Fibroblast of lung (primary cell): ENCODE results near the gene STAB2. TPM values are rescaled to one million over a fixed set of nuclear protein-coding genes. Genes with fewer than 3 reads are reported as not detected.

Source experiments
- DNase-seq, 2 donors: peaks; one replicate each; pipeline versions ENCODE4 v3.0.0 to v3.0.0-alpha.2; 2010; ENCODE audit warnings: low read depth in 2 of 2
- H2AFZ ChIP-seq: 2 replicates; pipeline ENCODE4 v1.5.1; 2012; ENCODE audit warnings: low read length, control low read depth, inconsistent platforms
- H3K27ac ChIP-seq: 2 replicates; pipeline ENCODE4 v1.5.1; 2011; ENCODE audit warnings: low read length, control low read depth; ENCODE audit not compliant: insufficient read depth
- H3K27me3 ChIP-seq: 2 replicates; pipeline ENCODE4 v1.5.1; 2011; ENCODE audit warnings: mild to moderate bottlenecking, low read length; ENCODE audit not compliant: control insufficient read depth, insufficient read depth
- H3K36me3 ChIP-seq: 2 replicates; pipeline ENCODE4 v1.5.1; 2011; ENCODE audit warnings: low read length; ENCODE audit not compliant: control insufficient read depth, insufficient read depth
- H3K4me1 ChIP-seq: 2 replicates; pipeline ENCODE4 v1.5.1; 2011; ENCODE audit warnings: low read length; ENCODE audit not compliant: control insufficient read depth, insufficient read depth; ENCODE audit errors: extremely low read depth
- H3K4me2 ChIP-seq: 2 replicates; pipeline ENCODE4 v1.5.1; 2011; ENCODE audit warnings: low read length, control low read depth; ENCODE audit not compliant: insufficient read depth; ENCODE audit errors: extremely low read depth
- H3K4me3 ChIP-seq, 4 experiments: fragments of 200-600 bp in 1 of 4; sonication (generic) in 1 of 4; replicated peaks in 1 of 4; 2 replicates each; pipeline ENCODE4 v1.5.1; 2011 to 2016; ENCODE audit warnings: low read length in 4 of 4, low read depth in 3 of 4, mild to moderate bottlenecking in 3 of 4, control low read depth in 2 of 4, inconsistent platforms in 1 of 4, mixed read lengths in 1 of 4; ENCODE audit not compliant: insufficient read depth in 1 of 4; ENCODE audit errors: control extremely low read depth in 1 of 4
- H3K79me2 ChIP-seq: 2 replicates; pipeline ENCODE4 v1.5.1; 2012; ENCODE audit warnings: mild to moderate bottlenecking, low read length, inconsistent platforms; ENCODE audit not compliant: control insufficient read depth, insufficient read depth
- H3K9ac ChIP-seq: 2 replicates; pipeline ENCODE4 v1.5.1; 2011; ENCODE audit warnings: mild to moderate bottlenecking, low read length, control low read depth; ENCODE audit not compliant: insufficient read depth
- H3K9me3 ChIP-seq: 2 replicates; pipeline ENCODE4 v1.5.1; 2012; ENCODE audit warnings: low read depth, low read length; ENCODE audit not compliant: control insufficient read depth, insufficient read depth
- H4K20me1 ChIP-seq: 2 replicates; pipeline ENCODE4 v1.5.1; 2011; ENCODE audit warnings: low read length; ENCODE audit not compliant: control insufficient read depth, insufficient read depth; ENCODE audit errors: extremely low read depth
- EZH2 ChIP-seq: IDR thresholded peaks from 2 replicates; pipeline ENCODE4 v1.5.1; 2012; ENCODE audit warnings: low read length, control low read depth, mild to moderate bottlenecking; ENCODE audit errors: missing control alignments
- polyA plus RNA-seq, 2 donors: library from polyadenylated mRNA; depleted of rRNA in 1 of 2; stranded (reverse) in 1 of 2; unstranded in 1 of 2; fragments of >200 nt; gene quantifications; 2 replicates each; pipeline ENCODE4 v1.2.1, GENCODE V29; 2011 to 2012; ENCODE audit warnings: missing spikeins in 1 of 2
- total RNA-seq: library from RNA; depleted of rRNA; stranded (reverse); fragments of >200 nt; gene quantifications from 2 replicates; pipeline ENCODE4 v1.2.1, GENCODE V29; 2014
- TF ChIP-seq, protein P1 (sequence below), 2 donors: IDR thresholded peaks in 1 of 2; conservative IDR thresholded peaks in 1 of 2; 1 replicate in 1 of 2; 2 replicates in 1 of 2; pipeline ENCODE4 v1.5.1; 2011 to 2012; ENCODE audit warnings: low read length in 2 of 2, control low read depth in 1 of 2, inconsistent platforms in 1 of 2, low read depth in 1 of 2, mild to moderate bottlenecking in 1 of 2

The STAB2 gene
- total and polyA plus RNA-seq, 2 donors (not counting 1 experiment from before 2014, with no cell fraction given) = not detected

DNA sequence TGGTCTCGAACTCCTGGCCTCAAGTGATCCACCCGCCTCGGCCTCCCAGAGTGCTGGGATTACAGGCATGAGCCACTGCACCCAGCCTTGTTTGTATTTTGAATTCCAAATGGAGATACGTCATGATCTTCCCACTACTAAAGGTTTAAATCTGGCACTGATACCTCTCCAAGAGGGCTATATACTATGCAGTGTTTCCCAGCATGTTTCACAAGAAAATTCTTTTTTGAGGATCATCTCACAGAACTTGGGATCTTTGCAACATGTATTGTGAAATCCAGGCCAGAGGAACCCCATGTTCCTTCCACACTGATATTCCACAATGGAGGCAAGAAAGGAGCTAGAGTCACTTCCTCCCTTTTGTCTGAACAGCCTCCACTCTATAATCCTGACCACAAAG lies 141.2 kb downstream of the STAB2 start:
- H2AFZ ChIP-seq = no peak overlapping the region
- H3K4me1 ChIP-seq = no peaks in the 10 kb centered on the region
- TF ChIP-seq, protein P1, sequence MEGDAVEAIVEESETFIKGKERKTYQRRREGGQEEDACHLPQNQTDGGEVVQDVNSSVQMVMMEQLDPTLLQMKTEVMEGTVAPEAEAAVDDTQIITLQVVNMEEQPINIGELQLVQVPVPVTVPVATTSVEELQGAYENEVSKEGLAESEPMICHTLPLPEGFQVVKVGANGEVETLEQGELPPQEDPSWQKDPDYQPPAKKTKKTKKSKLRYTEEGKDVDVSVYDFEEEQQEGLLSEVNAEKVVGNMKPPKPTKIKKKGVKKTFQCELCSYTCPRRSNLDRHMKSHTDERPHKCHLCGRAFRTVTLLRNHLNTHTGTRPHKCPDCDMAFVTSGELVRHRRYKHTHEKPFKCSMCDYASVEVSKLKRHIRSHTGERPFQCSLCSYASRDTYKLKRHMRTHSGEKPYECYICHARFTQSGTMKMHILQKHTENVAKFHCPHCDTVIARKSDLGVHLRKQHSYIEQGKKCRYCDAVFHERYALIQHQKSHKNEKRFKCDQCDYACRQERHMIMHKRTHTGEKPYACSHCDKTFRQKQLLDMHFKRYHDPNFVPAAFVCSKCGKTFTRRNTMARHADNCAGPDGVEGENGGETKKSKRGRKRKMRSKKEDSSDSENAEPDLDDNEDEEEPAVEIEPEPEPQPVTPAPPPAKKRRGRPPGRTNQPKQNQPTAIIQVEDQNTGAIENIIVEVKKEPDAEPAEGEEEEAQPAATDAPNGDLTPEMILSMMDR (conservative IDR thresholded peaks at IDR 0.05 in 1 of 2, IDR thresholded peaks at IDR 0.05 in 1 of 2; ENCODE audit: low read depth in 1 of 2, low read length in 2 of 2) = no peak
- TF ChIP-seq EZH2 = no peak
- H3K79me2 ChIP-seq = no peaks in the 10 kb centered on the region
- no peaks in the 10 kb centered on the region for H3K9me3 ChIP-seq
- H3K36me3 ChIP-seq = no peaks in the 10 kb centered on the region
- no peak overlapping the region for H3K4me2 ChIP-seq
- no peaks in the 10 kb centered on the region for H3K27me3 ChIP-seq
- no peaks in the 10 kb centered on the region for H4K20me1 ChIP-seq
- H3K4me3 ChIP-seq = no peak overlapping the region
- H3K9ac ChIP-seq = no peak overlapping the region
- H3K27ac ChIP-seq = no peak overlapping the region
- DNase-seq = peak in 1 of 2 donors; percentile 20

DNA sequence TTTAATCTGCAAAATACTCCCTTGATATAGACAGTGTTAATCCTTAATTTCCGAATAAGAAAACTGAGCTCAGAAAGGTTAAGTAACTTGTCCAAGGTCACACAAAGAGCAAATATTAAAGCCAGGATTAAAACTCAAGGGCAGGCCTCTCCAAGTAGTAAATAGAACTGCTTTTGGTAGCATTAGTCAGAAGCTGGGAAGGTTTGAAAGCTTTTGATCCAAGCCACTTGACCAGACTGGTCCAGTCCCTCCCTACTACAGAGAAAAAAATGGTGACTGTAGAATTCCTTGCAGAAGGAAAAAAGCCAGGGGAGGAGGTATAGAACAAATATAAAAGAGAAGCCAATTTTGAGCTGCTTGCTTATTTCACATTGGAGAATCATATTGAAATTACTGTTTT lies 142.4 kb downstream of the STAB2 start:
- no peaks in the 10 kb centered on the region for H3K4me1 ChIP-seq
- H2AFZ ChIP-seq = no peak overlapping the region
- H3K4me2 ChIP-seq = no peak overlapping the region
- no peak overlapping the region for H3K4me3 ChIP-seq
- TF ChIP-seq EZH2 = no peak
- TF ChIP-seq, protein P1 (conservative IDR thresholded peaks at IDR 0.05 in 1 of 2, IDR thresholded peaks at IDR 0.05 in 1 of 2; ENCODE audit: low read depth in 1 of 2, low read length in 2 of 2) = no peak
- no peaks in the 10 kb centered on the region for H3K79me2 ChIP-seq
- H3K36me3 ChIP-seq = no peaks in the 10 kb centered on the region
- no peak overlapping the region for H3K9ac ChIP-seq
- no peak overlapping the region for H3K27ac ChIP-seq
- DNase-seq = no peak
- no peaks in the 10 kb centered on the region for H4K20me1 ChIP-seq
- H3K9me3 ChIP-seq = no peaks in the 10 kb centered on the region
- no peaks in the 10 kb centered on the region for H3K27me3 ChIP-seq

DNA sequence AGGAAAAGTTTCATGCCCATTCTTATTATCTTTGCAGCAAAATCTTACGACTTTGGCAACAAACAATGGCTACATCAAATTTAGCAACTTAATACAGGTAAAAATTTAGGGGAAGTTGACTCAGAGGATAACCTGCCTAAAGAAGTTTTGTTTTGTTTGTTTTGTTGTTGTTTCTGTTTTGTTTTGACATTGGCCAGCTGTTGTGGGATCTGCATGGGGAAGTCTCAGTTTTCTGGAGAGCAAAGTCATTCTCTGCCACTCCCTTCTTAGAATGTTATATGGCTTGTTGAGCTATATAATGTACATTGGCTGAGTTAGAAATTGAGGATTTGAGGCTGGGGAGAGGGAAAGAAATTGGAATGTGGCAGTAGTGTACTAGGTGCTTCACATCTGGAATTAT lies 144.5 kb downstream of the STAB2 start:
- no peak overlapping the region for H3K4me2 ChIP-seq
- no peaks in the 10 kb centered on the region for H3K4me1 ChIP-seq
- no peak for DNase-seq
- no peak overlapping the region for H3K9ac ChIP-seq
- no peak for TF ChIP-seq EZH2
- TF ChIP-seq, protein P1 (conservative IDR thresholded peaks at IDR 0.05 in 1 of 2, IDR thresholded peaks at IDR 0.05 in 1 of 2; ENCODE audit: low read depth in 1 of 2, low read length in 2 of 2) = no peak
- no peaks in the 10 kb centered on the region for H3K9me3 ChIP-seq
- peaks cover 2% of the 10 kb centered on the region for H3K27me3 ChIP-seq
- no peak overlapping the region for H3K27ac ChIP-seq
- H3K36me3 ChIP-seq = no peaks in the 10 kb centered on the region
- H3K4me3 ChIP-seq = no peak overlapping the region
- H3K79me2 ChIP-seq = no peaks in the 10 kb centered on the region
- peaks cover 2% of the 10 kb centered on the region for H4K20me1 ChIP-seq
- no peak overlapping the region for H2AFZ ChIP-seq
